Gastrocnemius medialis (tissue), 4 donors: Measurements from ENCODE around the gene PLEKHA3. TPM values are rescaled to one million over a fixed set of nuclear protein-coding genes. Genes with fewer than 3 reads are reported as not detected.

Experiments used
- ATAC-seq, 2 donors: fragments of 150-250 bp; one replicate each; pipeline ENCODE4 v1.9.1; 2016
- DNase-seq, 2 donors: peaks; one replicate each; pipeline ENCODE4 v3.0.0-alpha.2; 2019
- H3K27ac ChIP-seq, 4 donors: fragments of 200-600 bp; sonication (generic); 1 replicate in 1 of 4; 2 replicates in 3 of 4; pipeline ENCODE4 v1.5.1; 2016 to 2018; ENCODE audit warnings: mild to moderate bottlenecking in 2 of 4, moderate library complexity in 1 of 4
- H3K27me3 ChIP-seq, 3 donors: fragments of 200-600 bp; sonication (generic) in 2 of 3; 1 replicate in 1 of 3; 2 replicates in 2 of 3; pipeline versions ENCODE4 v1.5.1 to v1.6.0; 2016 to 2019; ENCODE audit warnings: mild to moderate bottlenecking in 1 of 3, moderate library complexity in 1 of 3
- H3K36me3 ChIP-seq, 2 donors: fragments of 200-600 bp; sonication (generic) in 1 of 2; one replicate each; pipeline ENCODE4 v1.5.1; 2017 to 2018
- H3K4me1 ChIP-seq, 2 donors: fragments of 200-600 bp; sonication (generic) in 1 of 2; one replicate each; pipeline ENCODE4 v1.5.1; 2016 to 2017; ENCODE audit warnings: mild to moderate bottlenecking in 2 of 2
- H3K4me3 ChIP-seq, 4 donors: fragments of 200-600 bp; sonication (generic) in 3 of 4; 1 replicate in 1 of 4; 2 replicates in 3 of 4; pipeline ENCODE4 v1.5.1; 2016 to 2019; ENCODE audit warnings: mild to moderate bottlenecking in 2 of 4
- H3K9me3 ChIP-seq, 3 donors: fragments of 200-600 bp; sonication (generic) in 2 of 3; 1 replicate in 1 of 3; 2 replicates in 2 of 3; pipeline ENCODE4 v1.5.1; 2016 to 2019
- CTCF ChIP-seq, 5 experiments: fragments of 450-650 bp in 3 of 5; fragments of 200-600 bp in 2 of 5; sonication (generic) in 2 of 5; IDR thresholded peaks in 4 of 5; conservative IDR thresholded peaks in 1 of 5; 1 replicate in 4 of 5; 2 replicates in 1 of 5; pipeline ENCODE4 v1.5.1; 2016 to 2019; ENCODE audit warnings: antibody characterized with exemption in 5 of 5, mild to moderate bottlenecking in 3 of 5, moderate library complexity in 3 of 5
- POLR2A ChIP-seq, 2 donors: fragments of 450-650 bp; IDR thresholded peaks; one replicate each; pipeline ENCODE4 v1.6.1; 2017; ENCODE audit warnings: antibody characterized with exemption in 2 of 2, mild to moderate bottlenecking in 2 of 2, moderate library complexity in 2 of 2
- in situ Hi-C, 4 donors: fragments of 200-750 bp; cut with MboI; loops; one replicate each; pipeline versions ENCODE4 v1.15.0 to v1.8.0; 2017; ENCODE audit warnings: low sequenced_read_pairs in 4 of 4
- intact Hi-C: fragments of 100-400 bp; cut with DNase I; formaldehyde crosslinking; loops from one replicate; pipeline ENCODE4 v1.15.1; 2023; ENCODE audit warnings: low total_unique reads
- total RNA-seq, 4 donors: library from RNA; depleted of rRNA; stranded (reverse); fragments of >200 nt; gene quantifications; one replicate each; pipeline versions ENCODE4 v1.1.0 to v1.2.3, GENCODE V29; 2016

The PLEKHA3 gene
- total RNA-seq, 4 donors from 2014 or later: 7.1 to 20.5 (median 11.6) TPM

- H3K36me3 ChIP-seq: no peaks in the 10 kb centered on the region
- H3K27me3 ChIP-seq: no peaks in the 10 kb centered on the region
- in situ Hi-C loops (no loop called here), intact Hi-C loops (no loop called here)
- H3K4me3 ChIP-seq: no peak overlapping the region
- H3K4me1 ChIP-seq: peaks cover 3 to 5% of the 10 kb centered on the region in 2 donors
- no peak for TF ChIP-seq POLR2A (IDR thresholded peaks at IDR 0.05)
- TF ChIP-seq CTCF (IDR thresholded peaks at IDR 0.05 in 4 of 5, conservative IDR thresholded peaks at IDR 0.05 in 1 of 5): no peak
- DNase-seq (no peak), ATAC-seq (no peak)
- H3K9me3 ChIP-seq: no peaks in the 10 kb centered on the region
- H3K27ac ChIP-seq: no peak overlapping the region
Measured at GRCh38 chr2:178473373-178473772, 6.9 kb upstream of the PLEKHA3 start.

- H3K4me3 ChIP-seq: no peak overlapping the region
- no peaks in the 10 kb centered on the region for H3K9me3 ChIP-seq
- H3K27me3 ChIP-seq: no peaks in the 10 kb centered on the region
- in situ Hi-C loops (no loop called here), intact Hi-C loops (no loop called here)
- no peaks in the 10 kb centered on the region for H3K36me3 ChIP-seq
- ATAC-seq: no peak
- TF ChIP-seq POLR2A (IDR thresholded peaks at IDR 0.05) (no peak), CTCF (IDR thresholded peaks at IDR 0.05 in 4 of 5, conservative IDR thresholded peaks at IDR 0.05 in 1 of 5) (no peak)
- no peak for DNase-seq
- no peak overlapping the region for H3K27ac ChIP-seq
- H3K4me1 ChIP-seq: peaks cover 3 to 5% of the 10 kb centered on the region in 2 donors
Measured at GRCh38 chr2:178473931-178474330, 6.3 kb upstream of the PLEKHA3 start.

- no peaks in the 10 kb centered on the region for H3K9me3 ChIP-seq
- in situ Hi-C loops (no loop called here), intact Hi-C loops (no loop called here)
- no peak for DNase-seq
- H3K4me1 ChIP-seq: peaks cover 8 to 10% of the 10 kb centered on the region in 2 donors
- ATAC-seq: no peak
- H3K36me3 ChIP-seq: no peaks in the 10 kb centered on the region
- TF ChIP-seq POLR2A (IDR thresholded peaks at IDR 0.05) (no peak), CTCF (IDR thresholded peaks at IDR 0.05 in 4 of 5, conservative IDR thresholded peaks at IDR 0.05 in 1 of 5) (no peak)
- H3K4me3 ChIP-seq: no peak overlapping the region
- no peaks in the 10 kb centered on the region for H3K27me3 ChIP-seq
- H3K27ac ChIP-seq: no peak overlapping the region
Measured at GRCh38 chr2:178474560-178474959, 5.7 kb upstream of the PLEKHA3 start.

DNA sequence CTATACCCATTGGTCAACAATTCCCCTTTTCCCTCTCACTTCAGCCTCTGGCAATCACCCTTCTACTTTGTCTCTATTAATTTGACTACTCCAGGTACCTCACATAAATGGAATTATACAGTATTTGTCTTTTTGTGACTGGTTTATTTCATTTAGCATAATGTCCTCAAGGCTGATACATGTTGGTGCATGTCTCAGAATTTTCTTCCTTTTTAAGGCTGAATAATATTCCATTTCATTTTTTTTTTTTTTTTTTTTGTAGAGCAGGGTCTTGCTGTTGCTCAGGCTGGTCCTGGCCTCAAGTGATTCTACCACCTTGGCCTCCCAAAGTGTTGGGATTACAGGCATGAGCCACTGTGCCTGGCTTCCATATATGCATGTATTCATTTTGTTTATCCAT, 3.8 kb upstream of the PLEKHA3 start:
- ATAC-seq (no peak), DNase-seq (no peak)
- Histone ChIP-seq H3K4me3 (no peak overlapping the region), H3K27ac (no peak overlapping the region), H3K9me3 (no peaks in the 10 kb centered on the region), H3K4me1 (peaks cover 14 to 19% of the 10 kb centered on the region in 2 donors), H3K27me3 (no peaks in the 10 kb centered on the region), H3K36me3 (no peaks in the 10 kb centered on the region)
- TF ChIP-seq POLR2A (IDR thresholded peaks at IDR 0.05) (no peak), CTCF (IDR thresholded peaks at IDR 0.05 in 4 of 5, conservative IDR thresholded peaks at IDR 0.05 in 1 of 5) (no peak)
- intact Hi-C loops (no loop called here), in situ Hi-C loops (no loop called here)

DNA sequence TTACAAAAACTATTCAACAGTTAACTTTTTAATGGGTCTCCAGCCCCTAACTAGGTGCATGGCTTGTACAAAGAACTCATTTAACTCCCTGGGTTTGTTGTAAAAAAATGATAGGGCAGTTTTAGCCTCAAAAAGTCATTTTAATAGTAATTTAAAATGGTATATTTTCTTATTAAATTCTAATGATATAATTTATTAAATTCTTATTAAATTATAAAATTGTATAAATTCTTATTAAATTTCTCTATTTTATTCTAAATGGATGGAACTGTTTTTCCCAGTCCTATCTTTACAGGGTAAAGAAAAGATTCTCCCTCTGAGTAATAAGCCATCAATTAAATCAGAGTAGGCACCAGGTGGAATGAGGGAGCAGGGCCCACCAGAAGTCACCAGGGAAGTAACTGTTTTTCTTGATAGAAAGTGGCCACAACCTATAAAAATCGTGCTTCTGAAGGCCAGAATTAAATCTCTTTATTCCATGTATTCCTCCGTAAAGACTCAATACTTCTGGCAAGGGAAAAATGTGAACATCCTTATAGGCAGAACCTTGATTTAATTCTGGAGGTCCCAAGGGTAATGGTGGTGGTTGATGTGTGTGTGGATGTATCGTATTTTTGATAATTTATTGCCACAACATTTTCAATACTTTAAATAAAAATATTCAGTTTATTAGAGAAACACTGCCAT, 2.7 kb upstream of the PLEKHA3 start:
- in situ Hi-C loops (no loop called here), intact Hi-C loops (no loop called here)
- Histone ChIP-seq H3K9me3 (no peaks in the 10 kb centered on the region), H3K4me1 (peaks cover 26 to 30% of the 10 kb centered on the region in 2 donors), H3K27ac (peak overlapping the region; percentile 84 to 95 (median 92)), H3K36me3 (no peaks in the 10 kb centered on the region), H3K27me3 (no peaks in the 10 kb centered on the region), H3K4me3 (peak overlapping the region; percentile 61 to 80 (median 74))
- DNase-seq (no peak), ATAC-seq (no peak)
- TF ChIP-seq POLR2A (IDR thresholded peaks at IDR 0.05) (no peak), CTCF (IDR thresholded peaks at IDR 0.05 in 4 of 5, conservative IDR thresholded peaks at IDR 0.05 in 1 of 5) (no peak)
